GM18868 (cell line): ENCODE data around the gene TRIM54.

Experiments used
- ATAC-seq: cut with Tn5 transposase; IDR thresholded peaks from one replicate; pipeline ENCODE4 v1.9.1; 2021; ENCODE audit warnings: mild to moderate bottlenecking, moderate library complexity; ENCODE audit not compliant: unreplicated experiment

Gene TRIM54

GRCh38 chr2:27281855-27282559 is at the start of gene TRIM54:
Gene TRIM54 (plus strand): TSS chr2:27282429. CDS start chr2:27282732, 303 bp downstream.
- no peak for ATAC-seq

GRCh38 chr2:27233341-27233740 is 48.9 kb upstream of the TRIM54 start:
- no peak for ATAC-seq

GRCh38 chr2:27236136-27236535 is 46.1 kb upstream of the TRIM54 start:
- no peak for ATAC-seq

GRCh38 chr2:27236626-27237025 is 45.6 kb upstream of the TRIM54 start:
- ATAC-seq, result no peak

GRCh38 chr2:27237341-27237945 is 44.8 kb upstream of the TRIM54 start:
- ATAC-seq, result no peak

- no peak for ATAC-seq
Observed at GRCh38 chr2:27238976-27239375, 43.3 kb upstream of the TRIM54 start.

GRCh38 chr2:27240406-27240805 is 41.8 kb upstream of the TRIM54 start:
- no peak for ATAC-seq

- no peak for ATAC-seq
Observed at GRCh38 chr2:27241761-27242613, 40.2 kb upstream of the TRIM54 start.

- no peak for ATAC-seq
Observed at GRCh38 chr2:27242614-27242951, 39.6 kb upstream of the TRIM54 start.

- no peak for ATAC-seq
Observed at GRCh38 chr2:27243391-27244130, 38.7 kb upstream of the TRIM54 start.

- no peak for ATAC-seq
Observed at GRCh38 chr2:27245116-27245515, 37.1 kb upstream of the TRIM54 start.

GRCh38 chr2:27245626-27246025 is 36.6 kb upstream of the TRIM54 start:
- no peak for ATAC-seq

- no peak for ATAC-seq
Observed at GRCh38 chr2:27247893-27248292, 34.3 kb upstream of the TRIM54 start.

- no peak for ATAC-seq
Observed at GRCh38 chr2:27249159-27249890, 32.9 kb upstream of the TRIM54 start.

GRCh38 chr2:27249891-27250651 is 32.2 kb upstream of the TRIM54 start:
- ATAC-seq, result no peak

- ATAC-seq, result no peak
Observed at GRCh38 chr2:27250652-27251379, 31.4 kb upstream of the TRIM54 start.

- no peak for ATAC-seq
Observed at GRCh38 chr2:27251766-27252165, 30.5 kb upstream of the TRIM54 start.

- ATAC-seq, result no peak
Observed at GRCh38 chr2:27255187-27255586, 27.0 kb upstream of the TRIM54 start.

GRCh38 chr2:27255660-27256059 is 26.6 kb upstream of the TRIM54 start:
- no peak for ATAC-seq
